ENCODE measurements around the gene MYO9B. TPM values are rescaled to one million over a fixed set of nuclear protein-coding genes. Genes with fewer than 3 reads are reported as not detected.

The MYO9B gene
- total RNA-seq, 1 experiment from 2014 or later = 103 TPM

DNA sequence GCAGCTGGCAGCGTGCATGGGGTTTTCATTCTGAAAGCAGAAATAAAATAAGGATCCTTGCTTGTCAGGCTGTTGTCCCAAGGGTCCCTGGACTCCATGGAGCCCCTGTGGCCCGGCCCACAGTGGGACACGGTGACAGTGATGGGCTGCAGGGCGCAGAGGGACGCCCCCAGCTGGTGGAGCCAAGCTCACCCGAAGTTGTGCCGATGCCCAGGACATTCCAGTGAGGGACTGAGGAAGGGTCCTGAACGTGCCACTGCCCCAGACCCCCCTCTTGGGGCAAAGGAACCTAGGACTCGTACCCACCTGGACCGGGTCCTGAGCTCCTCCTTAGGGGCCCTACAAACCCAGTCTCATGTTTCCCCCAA is 35.0 kb downstream of the MYO9B start:
- peaks cover 24% of the 10 kb centered on the region for H3K4me1 ChIP-seq (replicated peaks; ENCODE audit: insufficient read depth)
- no TSS peak for BruUV-seq (replicated peaks)
- ChIA-PET POLR2A (ENCODE audit: unreplicated experiment) (no interaction called here), CTCF (no interaction called here)
- H3F3A ChIP-seq (ENCODE audit: insufficient read depth, low read depth) = peaks cover 46% of the 10 kb centered on the region
- intact Hi-C loops (cut with micrococcal nuclease; ENCODE audit: unreplicated experiment) = no loop called here
- no peaks in the 10 kb centered on the region for H3K9me2 ChIP-seq (ENCODE audit: insufficient read depth)
- H3K4me2 ChIP-seq = no peak overlapping the region
- H3K27me3 ChIP-seq (ENCODE audit: insufficient read depth, low read depth) = no peaks in the 10 kb centered on the region
- no peak for TF ChIP-seq EZH2 (IDR thresholded peaks at IDR 0.05; ENCODE audit: low read depth)
- TF ChIP-seq, protein P1, sequence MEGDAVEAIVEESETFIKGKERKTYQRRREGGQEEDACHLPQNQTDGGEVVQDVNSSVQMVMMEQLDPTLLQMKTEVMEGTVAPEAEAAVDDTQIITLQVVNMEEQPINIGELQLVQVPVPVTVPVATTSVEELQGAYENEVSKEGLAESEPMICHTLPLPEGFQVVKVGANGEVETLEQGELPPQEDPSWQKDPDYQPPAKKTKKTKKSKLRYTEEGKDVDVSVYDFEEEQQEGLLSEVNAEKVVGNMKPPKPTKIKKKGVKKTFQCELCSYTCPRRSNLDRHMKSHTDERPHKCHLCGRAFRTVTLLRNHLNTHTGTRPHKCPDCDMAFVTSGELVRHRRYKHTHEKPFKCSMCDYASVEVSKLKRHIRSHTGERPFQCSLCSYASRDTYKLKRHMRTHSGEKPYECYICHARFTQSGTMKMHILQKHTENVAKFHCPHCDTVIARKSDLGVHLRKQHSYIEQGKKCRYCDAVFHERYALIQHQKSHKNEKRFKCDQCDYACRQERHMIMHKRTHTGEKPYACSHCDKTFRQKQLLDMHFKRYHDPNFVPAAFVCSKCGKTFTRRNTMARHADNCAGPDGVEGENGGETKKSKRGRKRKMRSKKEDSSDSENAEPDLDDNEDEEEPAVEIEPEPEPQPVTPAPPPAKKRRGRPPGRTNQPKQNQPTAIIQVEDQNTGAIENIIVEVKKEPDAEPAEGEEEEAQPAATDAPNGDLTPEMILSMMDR (conservative IDR thresholded peaks at IDR 0.05) = no peak
- H3K36me3 ChIP-seq (ENCODE audit: low read depth) = peaks cover 5% of the 10 kb centered on the region; the same call in 1 of the 2 replicates
- H2AFZ ChIP-seq = no peak overlapping the region
- peaks cover 59% of the 10 kb centered on the region for H3K79me2 ChIP-seq (ENCODE audit: low read depth)
- DNase-seq = no peak
- no peak overlapping the region for H3K27ac ChIP-seq
- H4K20me1 ChIP-seq (ENCODE audit: insufficient read depth) = peaks cover 10% of the 10 kb centered on the region; the same call in 1 of the 2 replicates
- no peak overlapping the region for H3K4me3 ChIP-seq
- no peaks in the 10 kb centered on the region for H3K9me3 ChIP-seq (ENCODE audit: insufficient read depth, low read depth)

DNA sequence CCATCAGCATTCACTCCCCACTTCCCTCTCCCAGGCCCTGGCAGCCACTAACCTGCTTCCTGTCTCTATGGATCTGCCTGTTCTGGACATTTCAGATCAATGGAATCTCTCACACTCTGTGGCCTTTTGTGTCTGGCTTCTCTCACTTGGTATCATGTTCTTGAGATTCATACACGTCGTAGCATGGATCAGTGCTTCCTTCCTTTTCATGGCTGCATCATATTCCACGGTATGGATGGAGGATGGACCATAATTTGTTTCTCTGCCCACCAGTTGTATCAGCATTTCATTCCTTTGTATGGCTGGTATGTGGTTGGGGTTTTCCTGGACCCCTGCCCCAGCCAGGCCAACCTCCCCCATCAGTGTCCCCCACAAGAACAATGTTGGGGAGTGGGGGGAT is 36.2 kb downstream of the MYO9B start:
- Histone ChIP-seq H2AFZ (no peak overlapping the region), H3F3A (ENCODE audit: insufficient read depth, low read depth) (peaks cover 34% of the 10 kb centered on the region), H3K9me2 (ENCODE audit: insufficient read depth) (no peaks in the 10 kb centered on the region), H3K27me3 (ENCODE audit: insufficient read depth, low read depth) (no peaks in the 10 kb centered on the region), H3K36me3 (ENCODE audit: low read depth) (peaks cover 5% of the 10 kb centered on the region; the same call in 1 of the 2 replicates), H3K4me3 (no peak overlapping the region), H3K4me1 (replicated peaks; ENCODE audit: insufficient read depth) (peaks cover 24% of the 10 kb centered on the region), H3K79me2 (ENCODE audit: low read depth) (peaks cover 50% of the 10 kb centered on the region), H3K27ac (no peak overlapping the region), H3K4me2 (no peak overlapping the region), H4K20me1 (ENCODE audit: insufficient read depth) (peaks cover 10% of the 10 kb centered on the region; the same call in 1 of the 2 replicates), H3K9me3 (ENCODE audit: insufficient read depth, low read depth) (no peaks in the 10 kb centered on the region)
- DNase-seq = no peak
- POLR2A ChIA-PET (ENCODE audit: unreplicated experiment) = interaction anchor here (0.7 kb wide), 1 partner anchor 20 kb away, joined by 3 read pairs; no protein-coding TSS in a partner anchor
- intact Hi-C loops (cut with micrococcal nuclease; ENCODE audit: unreplicated experiment) = no loop called here
- TF ChIP-seq, protein P1 (conservative IDR thresholded peaks at IDR 0.05) = no peak
- no peak for TF ChIP-seq EZH2 (IDR thresholded peaks at IDR 0.05; ENCODE audit: low read depth)
- BruUV-seq (replicated peaks) = no TSS peak
- CTCF ChIA-PET = no interaction called here

DNA sequence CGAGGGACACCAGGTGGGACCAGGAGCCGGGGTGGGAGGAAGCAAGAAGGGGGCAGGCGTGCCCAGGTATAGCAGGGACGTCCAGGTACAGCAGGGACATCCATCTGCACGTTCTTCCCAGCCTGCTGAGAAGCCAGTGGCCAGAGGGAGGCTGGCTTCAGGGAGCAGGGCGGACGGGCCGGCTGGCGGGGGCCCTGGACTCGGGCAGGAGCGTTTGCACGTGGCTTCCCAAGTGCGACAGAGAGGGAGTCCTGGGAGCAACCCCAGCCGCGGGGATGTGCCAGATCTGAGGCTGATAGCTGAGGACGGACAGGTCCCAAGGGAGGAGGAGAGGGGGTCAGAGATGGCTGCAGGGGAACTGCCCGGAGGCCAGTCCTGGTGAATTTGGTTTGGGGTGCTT is 36.7 kb downstream of the MYO9B start:
- Histone ChIP-seq H3K9me2 (ENCODE audit: insufficient read depth) (no peaks in the 10 kb centered on the region), H3F3A (ENCODE audit: insufficient read depth, low read depth) (peaks cover 29% of the 10 kb centered on the region), H3K4me2 (no peak overlapping the region), H4K20me1 (ENCODE audit: insufficient read depth) (peaks cover 10% of the 10 kb centered on the region; the same call in 1 of the 2 replicates), H3K27me3 (ENCODE audit: insufficient read depth, low read depth) (no peaks in the 10 kb centered on the region), H3K4me3 (no peak overlapping the region), H3K36me3 (ENCODE audit: low read depth) (peaks cover 5% of the 10 kb centered on the region; the same call in 1 of the 2 replicates), H3K4me1 (replicated peaks; ENCODE audit: insufficient read depth) (peaks cover 19% of the 10 kb centered on the region), H3K79me2 (ENCODE audit: low read depth) (peaks cover 46% of the 10 kb centered on the region), H3K27ac (no peak overlapping the region), H2AFZ (no peak overlapping the region), H3K9me3 (ENCODE audit: insufficient read depth, low read depth) (no peaks in the 10 kb centered on the region)
- POLR2A ChIA-PET (ENCODE audit: unreplicated experiment) = no interaction called here
- CTCF ChIA-PET = no interaction called here
- TF ChIP-seq, protein P1 (conservative IDR thresholded peaks at IDR 0.05) = no peak
- TF ChIP-seq EZH2 (IDR thresholded peaks at IDR 0.05; ENCODE audit: low read depth) = no peak
- DNase-seq = no peak
- BruUV-seq (replicated peaks) = no TSS peak
- intact Hi-C loops (cut with micrococcal nuclease; ENCODE audit: unreplicated experiment) = no loop called here

Measured in PC-9 (cell line).